Fibroblast of villous mesenchyme (primary cell): ENCODE measurements around the gene EIF1AD. TPM values are rescaled to one million over a fixed set of nuclear protein-coding genes. Genes with fewer than 3 reads are reported as not detected.
A peak's percentile ranks its signal among the peaks of the same experiment; 100 is the strongest.
"Not testable (repeated sequence)": the region's sequence is repeated elsewhere in the genome, so short reads cannot be mapped to it uniquely, and the experiment has no call there.

ENCODE experiments used
- DNase-seq: peaks from one replicate; pipeline ENCODE4 v3.0.0-alpha.2; 2010; ENCODE audit warnings: low read depth
- H3K4me3 ChIP-seq: 2 replicates; pipeline ENCODE4 v1.5.1; 2011; ENCODE audit warnings: low read depth, mild to moderate bottlenecking, low read length
- total RNA-seq: library from RNA; depleted of rRNA; stranded (reverse); fragments of >200 nt; gene quantifications from 2 replicates; pipeline ENCODE4 v1.2.3, GENCODE V29; 2012
- TF ChIP-seq, protein P1 (sequence below): IDR thresholded peaks from 2 replicates; pipeline ENCODE4 v1.5.1; 2012; ENCODE audit warnings: low read depth, mild to moderate bottlenecking, low read length; ENCODE audit not compliant: insufficient read depth

Gene EIF1AD
- total RNA-seq, 1 donor = 35.4 TPM

- no peak overlapping the region for H3K4me3 ChIP-seq
- no peak for DNase-seq
- TF ChIP-seq, protein P1, sequence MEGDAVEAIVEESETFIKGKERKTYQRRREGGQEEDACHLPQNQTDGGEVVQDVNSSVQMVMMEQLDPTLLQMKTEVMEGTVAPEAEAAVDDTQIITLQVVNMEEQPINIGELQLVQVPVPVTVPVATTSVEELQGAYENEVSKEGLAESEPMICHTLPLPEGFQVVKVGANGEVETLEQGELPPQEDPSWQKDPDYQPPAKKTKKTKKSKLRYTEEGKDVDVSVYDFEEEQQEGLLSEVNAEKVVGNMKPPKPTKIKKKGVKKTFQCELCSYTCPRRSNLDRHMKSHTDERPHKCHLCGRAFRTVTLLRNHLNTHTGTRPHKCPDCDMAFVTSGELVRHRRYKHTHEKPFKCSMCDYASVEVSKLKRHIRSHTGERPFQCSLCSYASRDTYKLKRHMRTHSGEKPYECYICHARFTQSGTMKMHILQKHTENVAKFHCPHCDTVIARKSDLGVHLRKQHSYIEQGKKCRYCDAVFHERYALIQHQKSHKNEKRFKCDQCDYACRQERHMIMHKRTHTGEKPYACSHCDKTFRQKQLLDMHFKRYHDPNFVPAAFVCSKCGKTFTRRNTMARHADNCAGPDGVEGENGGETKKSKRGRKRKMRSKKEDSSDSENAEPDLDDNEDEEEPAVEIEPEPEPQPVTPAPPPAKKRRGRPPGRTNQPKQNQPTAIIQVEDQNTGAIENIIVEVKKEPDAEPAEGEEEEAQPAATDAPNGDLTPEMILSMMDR = no peak
These were observed 34.4 kb upstream of the EIF1AD start for GRCh38 chr11:66036334-66036710.

GRCh38 chr11:66035653-66036333 lies 33.8 kb upstream of the EIF1AD start:
- TF ChIP-seq, protein P1 = no peak
- DNase-seq = no peak
- H3K4me3 ChIP-seq = no peak overlapping the region

GRCh38 chr11:66032957-66033735 lies 31.2 kb upstream of the EIF1AD start:
- TF ChIP-seq, protein P1 = no peak
- DNase-seq = peak; percentile 24
- H3K4me3 ChIP-seq = no peak overlapping the region

DNA sequence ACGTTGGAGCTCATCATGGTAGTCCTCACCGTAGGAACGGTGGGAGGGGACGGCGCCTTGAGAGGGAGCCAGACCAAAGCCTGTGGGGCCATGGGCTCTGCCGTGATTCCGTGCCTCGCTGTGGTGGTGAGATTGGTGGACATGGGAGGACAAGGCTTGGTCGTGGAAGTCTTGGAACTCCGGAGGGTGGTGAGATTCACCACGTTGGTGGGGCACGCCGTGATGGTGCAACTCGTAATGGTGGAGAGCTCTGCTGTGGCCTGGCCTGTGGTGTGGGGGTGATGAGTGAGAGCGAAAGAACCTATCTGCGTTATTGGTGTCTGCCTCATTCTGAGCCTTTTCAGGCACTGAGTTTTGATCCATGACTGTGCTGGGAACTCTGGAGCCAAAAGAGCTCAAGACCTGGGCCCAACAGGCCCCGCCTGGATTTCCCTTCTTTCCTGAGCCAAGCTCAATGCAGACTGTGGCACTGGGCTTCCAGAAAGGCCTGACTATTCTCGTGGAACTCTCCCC lies 24.1 kb upstream of the EIF1AD start, which contains the start of gene CATSPER1:
Gene CATSPER1, minus strand, starts transcription at position 463 of the 513 bp plus-strand sequence. Its CDS starts 100 bp downstream, at position 363.
- TF ChIP-seq, protein P1 = no peak
- no peak for DNase-seq
- H3K4me3 ChIP-seq = no peak within 1 kb of the TSS

DNA sequence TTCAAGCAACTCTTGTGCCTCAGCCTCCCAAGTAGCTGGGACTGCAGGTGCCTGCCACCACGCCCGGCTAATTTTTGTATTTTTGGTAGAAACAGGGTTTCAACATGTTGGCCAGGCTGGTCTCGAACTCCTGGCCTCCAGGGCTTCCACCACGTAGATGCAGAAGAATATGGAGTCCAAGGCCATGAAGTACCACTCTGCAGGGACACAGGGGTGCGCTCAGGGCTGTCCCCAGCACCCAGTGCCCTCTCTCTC lies 21.2 kb upstream of the EIF1AD start:
- not testable (repeated sequence) for DNase-seq, H3K4me3 ChIP-seq

DNA sequence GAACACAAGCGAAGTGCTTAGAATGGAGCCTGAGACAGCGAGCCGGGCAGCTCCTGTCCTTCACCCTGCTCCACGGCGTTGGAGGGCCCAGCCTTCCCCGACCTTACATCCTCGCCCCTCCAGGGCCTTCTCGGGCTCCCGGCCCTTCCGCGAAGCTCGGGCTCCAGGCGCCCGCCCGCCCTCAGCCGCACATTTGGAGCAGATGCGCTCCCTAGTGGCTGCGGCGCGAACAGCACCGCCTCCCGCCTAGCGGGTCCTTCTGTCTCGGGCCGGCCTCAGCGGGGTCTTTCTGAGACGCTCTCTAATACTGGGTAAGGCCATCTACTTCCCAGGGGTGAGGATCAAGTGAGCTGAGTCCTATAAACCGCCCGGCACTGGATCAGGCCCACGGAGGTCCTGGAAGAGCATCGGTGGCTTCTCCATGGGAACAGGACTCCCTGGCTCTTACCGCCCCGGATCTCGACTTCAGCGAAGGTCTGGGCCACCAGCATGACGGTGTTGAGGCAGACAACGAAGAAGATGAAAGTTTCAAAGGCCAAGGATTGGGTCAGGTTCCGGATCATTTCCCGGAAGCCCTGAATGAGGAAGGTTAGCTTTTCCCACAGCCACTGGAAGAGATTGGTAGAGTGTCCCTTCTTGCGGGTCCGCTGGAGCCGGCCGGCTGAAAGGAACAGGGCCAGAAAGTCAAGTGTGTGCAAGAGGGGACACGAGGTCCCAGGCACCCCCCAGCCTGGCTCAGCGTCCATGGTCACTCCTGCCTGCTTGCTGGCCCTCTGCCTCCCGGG lies 20.6 kb upstream of the EIF1AD start:
- H3K4me3 ChIP-seq = no peak overlapping the region
- TF ChIP-seq, protein P1 = peak; percentile 83
- DNase-seq = peak; percentile 53
